Ishikawa (cell line): ENCODE measurements around the gene NCEH1.

Experiments
- CEBPB ChIP-seq: IDR thresholded peaks from 2 replicates; pipeline ENCODE4 v1.6.1; 2012
- CREB1 ChIP-seq: IDR thresholded peaks from 2 replicates; pipeline ENCODE4 v1.6.1; 2012; ENCODE audit warnings: low read depth
- EGR1 ChIP-seq: IDR thresholded peaks from 2 replicates; pipeline ENCODE4 v1.6.1; 2012
- EP300 ChIP-seq: IDR thresholded peaks from 2 replicates; pipeline ENCODE4 v1.6.1; 2012; ENCODE audit warnings: borderline replicate concordance
- FOXM1 ChIP-seq: IDR thresholded peaks from 2 replicates; pipeline ENCODE4 v1.6.1; 2012; ENCODE audit warnings: low read depth, borderline replicate concordance
- MAX ChIP-seq: IDR thresholded peaks from 2 replicates; pipeline ENCODE4 v1.6.1; 2012
- NFIC ChIP-seq: IDR thresholded peaks from 2 replicates; pipeline ENCODE4 v1.6.1; 2012
- RAD21 ChIP-seq: IDR thresholded peaks from 2 replicates; pipeline ENCODE4 v1.6.1; 2012; ENCODE audit warnings: low read depth
- REST ChIP-seq: IDR thresholded peaks from 2 replicates; pipeline ENCODE4 v1.6.1; 2012; ENCODE audit warnings: low read depth, mild to moderate bottlenecking
- TAF1 ChIP-seq: IDR thresholded peaks from 2 replicates; pipeline ENCODE4 v1.6.1; 2012; ENCODE audit warnings: low read depth, mild to moderate bottlenecking
- TCF12 ChIP-seq: IDR thresholded peaks from 2 replicates; pipeline ENCODE4 v1.6.1; 2012; ENCODE audit warnings: low read depth
- TEAD4 ChIP-seq: IDR thresholded peaks from 2 replicates; pipeline ENCODE4 v1.6.1; 2012
- USF1 ChIP-seq: IDR thresholded peaks from 2 replicates; pipeline ENCODE4 v1.6.1; 2012
- YY1 ChIP-seq: IDR thresholded peaks from 2 replicates; pipeline ENCODE4 v1.6.1; 2012; ENCODE audit warnings: low read depth
- ZBTB7A ChIP-seq: IDR thresholded peaks from 2 replicates; pipeline ENCODE4 v1.6.1; 2012; ENCODE audit warnings: low read depth

The NCEH1 gene

GRCh38 chr3:172647823-172648222 is 63.0 kb downstream of the NCEH1 start:
- TF ChIP-seq TCF12 (peak; percentile 95), TAF1 (no peak), EGR1 (no peak), FOXM1 (peak; percentile 83), RAD21 (peak; percentile 32; the same call in 1 of the 2 replicates), TEAD4 (peak; percentile 93), NFIC (peak; percentile 99), USF1 (no peak), EP300 (peak; percentile 97), REST (no peak), ZBTB7A (no peak), MAX (peak; percentile 96)

GRCh38 chr3:172647080-172647479 is 63.8 kb downstream of the NCEH1 start:
- no peak for TF ChIP-seq TCF12
- TF ChIP-seq EP300 = no peak
- no peak for TF ChIP-seq YY1
- TF ChIP-seq CEBPB = no peak
- no peak for TF ChIP-seq USF1
- TF ChIP-seq EGR1 = no peak
- no peak for TF ChIP-seq TEAD4
- no peak for TF ChIP-seq FOXM1
- no peak for TF ChIP-seq CREB1
- no peak for TF ChIP-seq TAF1
- no peak for TF ChIP-seq ZBTB7A
- no peak for TF ChIP-seq RAD21
- TF ChIP-seq NFIC = no peak
- TF ChIP-seq REST = no peak

GRCh38 chr3:172646439-172647015 is 64.3 kb downstream of the NCEH1 start:
- TF ChIP-seq USF1 = no peak
- no peak for TF ChIP-seq CREB1
- TF ChIP-seq FOXM1 = no peak
- TF ChIP-seq RAD21 = no peak
- TF ChIP-seq YY1 = 0 out of 2 replicates have a peak, but pooled peaks have one; percentile 25
- no peak for TF ChIP-seq CEBPB
- TF ChIP-seq ZBTB7A = no peak
- TF ChIP-seq TAF1 = no peak
- peak; percentile 42; the same call in 1 of the 2 replicates for TF ChIP-seq TEAD4
- TF ChIP-seq NFIC = peak; percentile 95
- no peak for TF ChIP-seq EGR1
- peak; percentile 18; the same call in 1 of the 2 replicates for TF ChIP-seq TCF12
- TF ChIP-seq MAX = no peak
- peak; percentile 53; the same call in 1 of the 2 replicates for TF ChIP-seq EP300
- no peak for TF ChIP-seq REST

GRCh38 chr3:172644258-172644657 is 66.6 kb downstream of the NCEH1 start:
- TF ChIP-seq YY1 = no peak
- TF ChIP-seq NFIC = no peak
- TF ChIP-seq RAD21 = no peak
- no peak for TF ChIP-seq TAF1
- TF ChIP-seq USF1 = no peak
- no peak for TF ChIP-seq REST
- TF ChIP-seq CREB1 = no peak
- TF ChIP-seq CEBPB = no peak
